Activated CD8-positive, alpha-beta memory T cell treated with anti-CD3 and anti-CD28 coated beads for 36 hours (primary cell): ENCODE data around the gene DGKH. TPM values are rescaled to one million over a fixed set of nuclear protein-coding genes. Genes with fewer than 3 reads are reported as not detected.

Experiments
- CTCF ChIA-PET: fragments of 350-600 bp; sonication (Branson Sonifier 250); formaldehyde crosslinking; loops from one replicate; lab custom pipeline; 2021; ENCODE audit warnings: antibody characterized with exemption; lab: Charles Lee
- POLR2A ChIA-PET: fragments of 350-600 bp; sonication (Branson Sonifier 250); formaldehyde crosslinking; loops from one replicate; lab custom pipeline; 2021; ENCODE audit warnings: antibody characterized with exemption; lab: Charles Lee
- total RNA-seq, 2 experiments: library from RNA; stranded (reverse); gene quantifications; one replicate each; pipeline ENCODE4 v1.2.3, GENCODE V29; 2021

Gene DGKH
- total RNA-seq, 2 experiments from 2014 or later = 11.7 to 12.7 TPM

- CTCF ChIA-PET = no interaction called here
- POLR2A ChIA-PET = no interaction called here
These were observed 53.6 kb downstream of the DGKH start for GRCh38 chr13:42101821-42102585.

GRCh38 chr13:42102961-42103865, 54.8 kb downstream of the DGKH start:
- POLR2A ChIA-PET = no interaction called here

GRCh38 chr13:42106998-42107397, 58.5 kb downstream of the DGKH start:
- POLR2A ChIA-PET = no interaction called here
- CTCF ChIA-PET = no interaction called here

More at GRCh38 chr13:42102961-42103865, 54.8 kb downstream of the DGKH start:
- CTCF ChIA-PET = no interaction called here

GRCh38 chr13:42107421-42107820, 59.0 kb downstream of the DGKH start:
- CTCF ChIA-PET = no interaction called here
- POLR2A ChIA-PET = no interaction called here

DNA sequence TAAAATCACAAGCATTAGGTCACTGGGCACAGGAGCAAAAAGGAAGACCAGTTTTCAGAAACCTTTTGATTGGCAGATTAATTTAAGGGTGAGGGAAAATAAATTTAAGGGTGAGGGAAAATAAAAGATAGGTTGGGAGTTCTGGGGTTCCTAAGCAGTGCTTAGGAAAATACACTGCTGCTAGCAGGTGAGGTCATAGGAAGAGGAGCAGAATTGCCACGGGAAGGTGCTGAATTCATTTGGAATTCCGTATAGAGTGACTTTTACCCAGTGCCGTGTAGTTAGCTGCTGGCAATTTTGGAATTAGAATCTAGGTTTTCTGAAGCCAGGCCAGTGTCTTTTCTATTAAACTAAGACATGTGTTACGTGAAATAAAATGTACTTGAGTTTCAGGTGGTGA, 59.8 kb downstream of the DGKH start:
- ChIA-PET CTCF (interaction anchor here (1.0 kb wide), 1 partner anchor 37 kb away, joined by 3 read pairs; no protein-coding TSS in a partner anchor), POLR2A (no interaction called here)

DNA sequence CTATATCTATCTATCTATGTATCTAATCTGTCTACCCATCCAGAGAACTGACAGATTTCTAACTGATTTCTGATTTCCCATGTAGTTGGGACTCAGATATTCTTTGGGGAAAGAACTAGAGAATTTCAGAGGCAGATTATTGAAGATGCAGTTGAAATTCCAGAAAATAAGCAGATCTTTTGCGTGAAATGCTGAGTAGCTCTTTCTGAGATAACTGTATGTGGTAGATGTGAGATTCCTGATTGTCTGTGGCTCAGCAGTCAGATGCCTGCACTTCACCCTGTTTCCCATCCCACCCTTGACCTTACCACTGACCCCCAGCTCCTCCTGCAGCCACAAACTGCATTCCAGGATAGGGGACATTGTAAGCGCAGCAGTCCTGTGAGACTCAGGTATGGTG, 61.5 kb downstream of the DGKH start:
- CTCF ChIA-PET = no interaction called here
- POLR2A ChIA-PET = no interaction called here

DNA sequence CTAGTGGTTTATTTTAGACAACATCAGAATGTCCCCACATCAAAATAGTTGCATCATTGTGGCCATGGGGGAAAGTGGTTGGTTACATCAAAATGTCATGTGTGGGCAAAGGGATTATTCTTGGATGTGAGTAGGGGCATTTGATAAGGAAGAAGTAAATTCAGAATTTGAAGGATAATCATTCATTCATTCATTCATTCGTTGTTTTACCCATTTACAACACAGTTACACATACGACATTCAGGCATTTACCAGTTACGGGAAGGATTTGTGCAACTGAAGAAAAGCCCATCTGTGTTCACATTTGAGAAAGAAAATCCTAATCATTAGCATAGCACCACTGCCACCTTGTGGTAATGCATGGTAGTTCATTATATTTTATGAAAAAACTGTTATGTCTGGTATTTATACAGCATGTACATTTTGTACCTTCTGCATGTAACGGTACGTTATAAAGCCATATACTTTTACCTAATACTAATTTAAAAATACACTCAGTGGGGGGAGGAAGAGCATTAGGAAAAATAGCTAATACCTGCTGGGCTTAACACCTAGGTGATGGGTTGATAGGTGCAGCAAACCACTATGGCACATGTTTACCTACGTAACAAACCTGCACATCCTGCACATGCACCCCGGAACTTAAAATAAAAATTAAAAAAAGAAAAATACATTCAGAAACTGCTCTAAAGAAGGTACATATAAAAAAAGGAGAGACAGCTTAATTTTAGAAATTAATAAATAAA, 62.1 kb downstream of the DGKH start:
- ChIA-PET POLR2A (no interaction called here), CTCF (interaction anchor here (0.9 kb wide), 1 partner anchor 246 kb away, joined by 3 read pairs; no protein-coding TSS in a partner anchor)

GRCh38 chr13:42112864-42113263, 64.4 kb downstream of the DGKH start:
- POLR2A ChIA-PET = no interaction called here
- CTCF ChIA-PET = interaction anchor here (0.9 kb wide), 1 partner anchor 124 kb away, joined by 4 read pairs; no protein-coding TSS in a partner anchor

DNA sequence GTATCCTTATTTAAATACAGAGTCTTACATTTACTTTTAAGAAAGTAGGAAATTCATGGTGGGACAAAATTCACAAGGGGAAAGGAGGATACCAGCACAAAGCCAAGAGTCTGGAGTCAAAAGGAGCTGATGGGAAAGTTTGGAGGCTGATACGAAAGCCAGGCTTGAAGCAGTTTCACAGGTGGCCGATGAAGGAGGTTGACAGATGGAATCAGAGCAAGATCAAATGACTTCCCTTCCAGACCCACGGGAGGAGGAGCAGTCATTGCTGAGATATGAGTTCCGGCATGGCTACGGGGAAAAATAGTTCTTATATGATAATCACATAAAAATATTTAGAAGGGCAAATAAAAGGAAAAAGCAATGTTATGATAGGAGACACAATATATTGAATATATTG, 65.0 kb downstream of the DGKH start:
- ChIA-PET CTCF (interaction anchor here (0.6 kb wide), 1 partner anchor 58 kb away, joined by 4 read pairs; no protein-coding TSS in a partner anchor), POLR2A (no interaction called here)

- POLR2A ChIA-PET = no interaction called here
- CTCF ChIA-PET = interaction anchor here (0.6 to 1.0 kb wide), 2 partner anchors 57 to 441 kb away, joined by 3 to 4 read pairs; no protein-coding TSS in a partner anchor
These were observed 65.8 kb downstream of the DGKH start for GRCh38 chr13:42114278-42114677.

DNA sequence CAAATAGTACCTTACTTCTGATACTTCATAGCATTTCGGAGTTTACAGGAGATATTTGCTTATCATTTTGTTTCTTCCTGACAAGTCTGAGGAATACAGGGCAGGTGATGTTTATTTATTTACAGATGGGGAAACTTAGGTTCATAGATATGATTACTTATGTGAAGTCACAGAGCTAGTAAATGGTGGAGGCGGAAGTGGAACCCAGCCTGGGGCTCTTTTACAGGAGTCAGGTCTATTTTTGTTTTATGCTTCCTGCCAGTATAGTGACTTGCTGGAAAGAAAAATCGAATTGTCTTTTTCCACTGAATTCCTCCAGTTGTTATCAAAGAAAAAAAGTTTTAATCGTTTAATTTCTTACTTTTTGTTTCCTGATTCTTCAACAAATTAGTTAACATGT, 66.5 kb downstream of the DGKH start:
- POLR2A ChIA-PET = no interaction called here
- CTCF ChIA-PET = interaction anchor here (1.0 kb wide), 1 partner anchor 442 kb away, joined by 3 read pairs; no protein-coding TSS in a partner anchor

GRCh38 chr13:42116225-42116624, 67.8 kb downstream of the DGKH start:
- POLR2A ChIA-PET = no interaction called here
- CTCF ChIA-PET = no interaction called here

- POLR2A ChIA-PET = no interaction called here
These were observed 70.6 kb downstream of the DGKH start for GRCh38 chr13:42119041-42119440.

GRCh38 chr13:42119875-42120274, 71.4 kb downstream of the DGKH start:
- CTCF ChIA-PET = no interaction called here
- POLR2A ChIA-PET = no interaction called here

More at GRCh38 chr13:42119041-42119440, 70.6 kb downstream of the DGKH start:
- CTCF ChIA-PET = no interaction called here

DNA sequence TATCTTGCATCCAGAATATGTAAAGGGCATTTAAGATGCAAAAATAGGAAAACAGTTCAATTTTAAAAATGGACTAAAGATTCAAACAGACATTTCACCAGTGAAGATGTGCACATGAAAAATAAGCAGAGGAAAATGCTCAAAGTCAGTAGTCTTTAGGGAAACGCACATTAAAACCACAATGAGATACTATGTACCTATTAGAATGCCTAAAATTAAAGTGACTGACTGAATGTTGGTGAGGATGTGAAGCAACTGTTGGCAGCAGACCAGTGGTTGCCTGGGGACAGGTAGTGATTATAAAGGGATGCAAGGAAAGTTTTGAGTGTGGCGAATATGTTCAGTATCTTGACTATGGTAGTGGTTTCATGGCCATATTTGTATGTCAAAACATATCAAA, 75.2 kb downstream of the DGKH start:
- ChIA-PET CTCF (no interaction called here), POLR2A (no interaction called here)

DNA sequence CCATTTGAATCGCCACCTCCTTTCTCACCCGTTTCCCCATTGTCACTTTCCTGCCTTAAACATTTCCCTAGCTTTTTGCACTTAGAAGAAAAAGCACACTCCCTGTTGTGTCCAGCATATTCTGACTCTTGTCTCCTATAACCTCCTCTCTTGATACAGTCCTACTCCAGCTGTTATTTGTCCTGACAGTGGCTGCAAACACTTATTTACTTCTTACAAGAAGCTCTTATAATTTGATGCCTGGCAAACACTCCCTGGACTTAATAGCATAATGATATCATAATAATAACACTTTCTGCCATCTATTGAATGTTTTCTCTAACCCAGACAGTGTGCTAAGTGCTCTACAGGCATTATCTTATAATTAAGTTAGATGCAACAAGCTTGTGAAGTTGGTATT, 76.6 kb downstream of the DGKH start:
- ChIA-PET POLR2A (no interaction called here), CTCF (no interaction called here)

GRCh38 chr13:42127047-42127446, 78.6 kb downstream of the DGKH start:
- CTCF ChIA-PET = no interaction called here
- POLR2A ChIA-PET = no interaction called here

GRCh38 chr13:42129033-42129432, 80.6 kb downstream of the DGKH start:
- ChIA-PET CTCF (no interaction called here), POLR2A (no interaction called here)

- ChIA-PET POLR2A (no interaction called here), CTCF (no interaction called here)
These were observed 88.1 kb downstream of the DGKH start for GRCh38 chr13:42136518-42136917.
